MM.1S (cell line): Measurements from ENCODE around the gene PIK3C3.
A peak's percentile ranks its signal among the peaks of the same experiment; 100 is the strongest.

Experiments
- DNase-seq: peaks from one replicate; pipeline ENCODE4 v3.0.0-alpha.2; 2015
- H2AFZ ChIP-seq: fragments of 300-600 bp; sonication (generic); 2 replicates; pipeline ENCODE4 v1.6.0; 2016; ENCODE audit warnings: antibody characterized with exemption, low read length
- H3F3A ChIP-seq: fragments of 300-600 bp; sonication (generic); 2 replicates; pipeline ENCODE4 v1.6.1; 2016; ENCODE audit warnings: mild to moderate bottlenecking, antibody characterized with exemption, low read length, moderate library complexity, mixed read lengths; ENCODE audit not compliant: insufficient read depth
- H3K27ac ChIP-seq: fragments of 300-600 bp; sonication (generic); 2 replicates; pipeline ENCODE4 v1.5.1; 2016; ENCODE audit warnings: mild to moderate bottlenecking, low read length
- H3K27me3 ChIP-seq: fragments of 300-600 bp; sonication (generic); replicated peaks from 2 replicates; pipeline ENCODE4 v1.6.0; 2016; ENCODE audit warnings: low read length; ENCODE audit not compliant: insufficient read depth
- H3K36me3 ChIP-seq: fragments of 300-600 bp; sonication (generic); replicated peaks from 2 replicates; pipeline ENCODE4 v1.6.1; 2016; ENCODE audit warnings: mild to moderate bottlenecking, low read length, mixed read lengths; ENCODE audit not compliant: insufficient read depth
- H3K4me1 ChIP-seq: fragments of 300-600 bp; sonication (generic); 2 replicates; pipeline ENCODE4 v1.6.1; 2016; ENCODE audit warnings: low read length, mixed read lengths
- H3K4me2 ChIP-seq: fragments of 300-600 bp; sonication (generic); 2 replicates; pipeline ENCODE4 v1.6.0; 2016; ENCODE audit warnings: low read depth, low read length
- H3K4me3 ChIP-seq: fragments of 300-600 bp; sonication (generic); 2 replicates; pipeline ENCODE4 v1.5.1; 2016; ENCODE audit warnings: low read length, mixed read lengths
- H3K79me2 ChIP-seq: fragments of 300-600 bp; sonication (generic); 2 replicates; pipeline ENCODE4 v1.6.1; 2016; ENCODE audit warnings: mixed run types, low read length, mixed read lengths
- H3K9ac ChIP-seq: fragments of 300-600 bp; sonication (generic); 2 replicates; pipeline ENCODE4 v1.6.1; 2016; ENCODE audit warnings: low read length, mixed read lengths
- H3K9me2 ChIP-seq: fragments of 300-600 bp; sonication (generic); replicated peaks from 2 replicates; pipeline ENCODE4 v1.6.1; 2016; ENCODE audit warnings: mild to moderate bottlenecking, low read length, mixed read lengths; ENCODE audit not compliant: insufficient read depth
- H3K9me3 ChIP-seq: fragments of 300-600 bp; sonication (generic); replicated peaks from 2 replicates; pipeline ENCODE4 v1.6.1; 2016; ENCODE audit warnings: mild to moderate bottlenecking, low read length, mixed read lengths; ENCODE audit not compliant: insufficient read depth
- H4K20me1 ChIP-seq: fragments of 300-600 bp; sonication (generic); 2 replicates; pipeline ENCODE4 v1.6.1; 2016; ENCODE audit warnings: mild to moderate bottlenecking, low read length, moderate library complexity, mixed read lengths; ENCODE audit not compliant: insufficient read depth
- CTCF ChIP-seq: fragments of 300-600 bp; sonication (generic); IDR thresholded peaks from 2 replicates; pipeline ENCODE4 v1.5.1; 2016; ENCODE audit warnings: antibody characterized with exemption, low read length, mixed read lengths
- EZH2 ChIP-seq: fragments of 300-600 bp; sonication (generic); optimal IDR thresholded peaks from 2 replicates; pipeline ENCODE3; 2017; ENCODE audit warnings: low read depth, mild to moderate bottlenecking, antibody characterized with exemption, low read length, mixed read lengths
- EZH2phosphoT487 ChIP-seq: fragments of 300-600 bp; sonication (generic); IDR thresholded peaks from 2 replicates; pipeline ENCODE4 v1.6.1; 2018; ENCODE audit warnings: antibody characterized with exemption, low read length

PIK3C3 gene

GRCh38 chr18:41967680-41968079 is 12.6 kb downstream of the PIK3C3 start:
- Histone ChIP-seq H2AFZ (no peak overlapping the region), H3K36me3 (peaks cover 3% of the 10 kb centered on the region; the same call in 1 of the 2 replicates), H3K27ac (no peak overlapping the region), H3K27me3 (no peaks in the 10 kb centered on the region), H3K79me2 (peaks cover 41% of the 10 kb centered on the region), H4K20me1 (peaks cover 2% of the 10 kb centered on the region; the same call in 1 of the 2 replicates), H3F3A (no peaks in the 10 kb centered on the region), H3K4me2 (no peak overlapping the region), H3K9ac (no peak overlapping the region), H3K4me1 (peaks cover 9% of the 10 kb centered on the region), H3K4me3 (no peak overlapping the region), H3K9me3 (no peaks in the 10 kb centered on the region), H3K9me2 (no peaks in the 10 kb centered on the region)
- no peak for DNase-seq
- TF ChIP-seq CTCF = no peak
- TF ChIP-seq EZH2 = no peak
- TF ChIP-seq EZH2phosphoT487 = no peak

- Histone ChIP-seq H2AFZ (no peak overlapping the region), H3F3A (no peaks in the 10 kb centered on the region), H3K79me2 (peaks cover 38% of the 10 kb centered on the region), H3K27ac (no peak overlapping the region), H3K27me3 (no peaks in the 10 kb centered on the region), H3K4me3 (no peak overlapping the region), H3K9ac (no peak overlapping the region), H4K20me1 (no peaks in the 10 kb centered on the region), H3K4me2 (no peak overlapping the region), H3K9me2 (no peaks in the 10 kb centered on the region), H3K4me1 (peaks cover 14% of the 10 kb centered on the region), H3K36me3 (no peaks in the 10 kb centered on the region; the same call in 1 of the 2 replicates), H3K9me3 (no peaks in the 10 kb centered on the region)
- TF ChIP-seq CTCF = no peak
- TF ChIP-seq EZH2phosphoT487 = no peak
- TF ChIP-seq EZH2 = no peak
- no peak for DNase-seq
These were observed 14.8 kb downstream of the PIK3C3 start for GRCh38 chr18:41969881-41970280.

- Histone ChIP-seq H3F3A (no peaks in the 10 kb centered on the region), H3K9ac (no peak overlapping the region), H3K27ac (no peak overlapping the region), H3K4me1 (peaks cover 14% of the 10 kb centered on the region), H3K4me2 (peak overlapping the region; percentile 38; the same call in 1 of the 2 replicates), H3K27me3 (no peaks in the 10 kb centered on the region), H4K20me1 (no peaks in the 10 kb centered on the region), H3K9me3 (no peaks in the 10 kb centered on the region), H3K79me2 (peaks cover 30% of the 10 kb centered on the region), H3K9me2 (no peaks in the 10 kb centered on the region), H3K36me3 (no peaks in the 10 kb centered on the region; the same call in 1 of the 2 replicates), H3K4me3 (no peak overlapping the region), H2AFZ (no peak overlapping the region)
- TF ChIP-seq EZH2phosphoT487 (no peak), EZH2 (no peak), CTCF (no peak)
- peak; percentile 36 for DNase-seq
These were observed 17.3 kb downstream of the PIK3C3 start for GRCh38 chr18:41972067-41972925.
